Gastrocnemius medialis (tissue), 4 donors: ENCODE results near the gene DPP9. TPM values are rescaled to one million over a fixed set of nuclear protein-coding genes. Genes with fewer than 3 reads are reported as not detected.

Source experiments
- ATAC-seq, 2 donors: fragments of 150-250 bp; one replicate each; pipeline ENCODE4 v1.9.1; 2016
- DNase-seq, 2 donors: peaks; one replicate each; pipeline ENCODE4 v3.0.0-alpha.2; 2019
- H3K27ac ChIP-seq, 4 donors: fragments of 200-600 bp; sonication (generic); 1 replicate in 1 of 4; 2 replicates in 3 of 4; pipeline ENCODE4 v1.5.1; 2016 to 2018; ENCODE audit warnings: mild to moderate bottlenecking in 2 of 4, moderate library complexity in 1 of 4
- H3K27me3 ChIP-seq, 3 donors: fragments of 200-600 bp; sonication (generic) in 2 of 3; 1 replicate in 1 of 3; 2 replicates in 2 of 3; pipeline versions ENCODE4 v1.5.1 to v1.6.0; 2016 to 2019; ENCODE audit warnings: mild to moderate bottlenecking in 1 of 3, moderate library complexity in 1 of 3
- H3K36me3 ChIP-seq, 2 donors: fragments of 200-600 bp; sonication (generic) in 1 of 2; one replicate each; pipeline ENCODE4 v1.5.1; 2017 to 2018
- H3K4me1 ChIP-seq, 2 donors: fragments of 200-600 bp; sonication (generic) in 1 of 2; one replicate each; pipeline ENCODE4 v1.5.1; 2016 to 2017; ENCODE audit warnings: mild to moderate bottlenecking in 2 of 2
- H3K4me3 ChIP-seq, 4 donors: fragments of 200-600 bp; sonication (generic) in 3 of 4; 1 replicate in 1 of 4; 2 replicates in 3 of 4; pipeline ENCODE4 v1.5.1; 2016 to 2019; ENCODE audit warnings: mild to moderate bottlenecking in 2 of 4
- H3K9me3 ChIP-seq, 3 donors: fragments of 200-600 bp; sonication (generic) in 2 of 3; 1 replicate in 1 of 3; 2 replicates in 2 of 3; pipeline ENCODE4 v1.5.1; 2016 to 2019
- POLR2A ChIP-seq, 2 donors: fragments of 450-650 bp; IDR thresholded peaks; one replicate each; pipeline ENCODE4 v1.6.1; 2017; ENCODE audit warnings: antibody characterized with exemption in 2 of 2, mild to moderate bottlenecking in 2 of 2, moderate library complexity in 2 of 2
- in situ Hi-C, 4 donors: fragments of 200-750 bp; cut with MboI; loops; one replicate each; pipeline versions ENCODE4 v1.15.0 to v1.8.0; 2017; ENCODE audit warnings: low sequenced_read_pairs in 4 of 4
- intact Hi-C: fragments of 100-400 bp; cut with DNase I; formaldehyde crosslinking; loops from one replicate; pipeline ENCODE4 v1.15.1; 2023; ENCODE audit warnings: low total_unique reads
- microRNA-seq, 2 donors: library from miRNA; unstranded; fragments of <30 nt; microRNA quantifications; one replicate each; pipeline ENCODE4, GENCODE V29; 2016; ENCODE audit warnings: borderline replicate concordance in 2 of 2
- total RNA-seq, 4 donors: library from RNA; depleted of rRNA; stranded (reverse); fragments of >200 nt; gene quantifications; one replicate each; pipeline versions ENCODE4 v1.1.0 to v1.2.3, GENCODE V29; 2016
- TF ChIP-seq, protein P1 (sequence below), 5 experiments: fragments of 450-650 bp in 3 of 5; fragments of 200-600 bp in 2 of 5; sonication (generic) in 2 of 5; IDR thresholded peaks in 4 of 5; conservative IDR thresholded peaks in 1 of 5; 1 replicate in 4 of 5; 2 replicates in 1 of 5; pipeline ENCODE4 v1.5.1; 2016 to 2019; ENCODE audit warnings: antibody characterized with exemption in 5 of 5, mild to moderate bottlenecking in 3 of 5, moderate library complexity in 3 of 5

The DPP9 gene
- total RNA-seq, 4 donors from 2014 or later: 92.6 to 208 (median 148) TPM

DNA sequence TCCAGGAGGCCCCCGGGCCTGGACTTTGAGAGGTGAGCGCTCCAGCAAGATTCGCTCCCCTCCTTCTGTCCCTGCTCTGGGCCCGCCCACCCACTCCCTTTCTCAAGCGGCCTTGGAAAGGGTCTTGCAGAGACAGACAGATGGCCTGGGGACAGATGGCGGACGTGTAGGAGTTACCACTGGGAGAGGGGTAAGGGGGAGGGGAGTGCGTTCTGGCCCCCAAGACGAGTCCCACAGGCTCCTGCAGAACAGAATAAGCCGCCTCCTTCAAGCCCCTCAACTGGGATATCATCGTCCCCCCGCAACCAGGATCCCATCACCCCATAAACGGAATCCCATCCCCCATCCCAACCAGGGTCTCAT lies 87.9 kb downstream of the DPP9 start:
- Histone ChIP-seq H3K4me1 (peaks cover 26 to 27% of the 10 kb centered on the region in 2 donors), H3K27ac (peak overlapping the region in 1 of 4 donors; percentile 42), H3K4me3 (peak overlapping the region; percentile 52 to 80 (median 58)), H3K9me3 (no peaks in the 10 kb centered on the region), H3K27me3 (no peaks in the 10 kb centered on the region), H3K36me3 (no peaks in the 10 kb centered on the region)
- in situ Hi-C loops: loop anchor here in 1 of 4 donors (10.0 to 25.0 kb wide), 2 partner anchors 61 to 373 kb away; no protein-coding TSS in a partner anchor
- intact Hi-C loops: no loop called here
- DNase-seq: no peak
- no peak for ATAC-seq
- TF ChIP-seq, protein P1, sequence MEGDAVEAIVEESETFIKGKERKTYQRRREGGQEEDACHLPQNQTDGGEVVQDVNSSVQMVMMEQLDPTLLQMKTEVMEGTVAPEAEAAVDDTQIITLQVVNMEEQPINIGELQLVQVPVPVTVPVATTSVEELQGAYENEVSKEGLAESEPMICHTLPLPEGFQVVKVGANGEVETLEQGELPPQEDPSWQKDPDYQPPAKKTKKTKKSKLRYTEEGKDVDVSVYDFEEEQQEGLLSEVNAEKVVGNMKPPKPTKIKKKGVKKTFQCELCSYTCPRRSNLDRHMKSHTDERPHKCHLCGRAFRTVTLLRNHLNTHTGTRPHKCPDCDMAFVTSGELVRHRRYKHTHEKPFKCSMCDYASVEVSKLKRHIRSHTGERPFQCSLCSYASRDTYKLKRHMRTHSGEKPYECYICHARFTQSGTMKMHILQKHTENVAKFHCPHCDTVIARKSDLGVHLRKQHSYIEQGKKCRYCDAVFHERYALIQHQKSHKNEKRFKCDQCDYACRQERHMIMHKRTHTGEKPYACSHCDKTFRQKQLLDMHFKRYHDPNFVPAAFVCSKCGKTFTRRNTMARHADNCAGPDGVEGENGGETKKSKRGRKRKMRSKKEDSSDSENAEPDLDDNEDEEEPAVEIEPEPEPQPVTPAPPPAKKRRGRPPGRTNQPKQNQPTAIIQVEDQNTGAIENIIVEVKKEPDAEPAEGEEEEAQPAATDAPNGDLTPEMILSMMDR (IDR thresholded peaks at IDR 0.05 in 4 of 5, conservative IDR thresholded peaks at IDR 0.05 in 1 of 5): no peak
- TF ChIP-seq POLR2A (IDR thresholded peaks at IDR 0.05): no peak

DNA sequence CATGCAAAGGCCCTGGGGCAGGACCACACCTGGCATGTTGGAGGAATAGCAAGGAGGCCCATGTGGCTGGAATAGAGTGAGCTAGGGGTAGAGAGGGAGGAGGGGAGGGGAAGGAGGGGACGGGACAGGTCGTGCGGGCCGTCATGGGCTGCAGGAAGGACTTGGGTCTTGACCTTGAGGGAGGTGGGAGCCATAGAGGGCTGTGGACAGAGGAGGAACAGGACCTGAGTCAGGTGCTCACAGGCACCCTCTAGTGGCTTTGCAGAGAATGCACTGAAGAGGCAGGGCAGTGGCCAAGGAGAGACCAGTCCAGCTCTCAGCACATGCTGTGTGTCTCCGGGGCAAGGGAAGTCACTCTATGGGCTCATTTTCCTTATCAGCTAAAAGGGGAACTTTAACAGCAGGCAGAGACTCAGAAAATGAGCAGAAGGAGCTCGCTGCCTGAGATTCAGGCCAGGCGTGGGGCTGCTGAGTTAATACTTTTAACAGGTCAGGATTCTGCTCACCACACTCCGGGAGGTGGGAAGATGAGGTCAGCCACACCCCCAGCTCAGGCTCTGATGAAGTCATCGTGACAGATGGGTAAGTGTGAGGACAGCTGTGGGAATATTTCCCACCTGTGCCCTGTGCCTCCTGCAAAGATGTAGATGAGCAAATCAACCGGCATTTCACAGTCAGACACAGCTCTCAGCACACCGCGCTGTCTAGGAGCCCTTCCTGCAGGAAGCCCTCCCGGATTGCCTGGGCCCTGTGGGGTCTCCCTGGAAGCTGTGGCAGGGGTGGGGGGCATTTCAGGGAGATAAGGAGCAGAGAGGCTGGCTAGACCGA lies 90.3 kb downstream of the DPP9 start:
- H3K27ac ChIP-seq: peak overlapping the region in 1 of 4 donors; percentile 27
- peak; percentile 48 to 70 for ATAC-seq
- in situ Hi-C loops: loop anchor here in 2 of 4 donors (5.0 to 25.0 kb wide), 3 partner anchors 56 to 371 kb away; no protein-coding TSS in a partner anchor

More for the DNA sequence above, 90.3 kb downstream of the DPP9 start:
- H3K4me1 ChIP-seq: peaks cover 14% of the 10 kb centered on the region in 2 donors
- H3K36me3 ChIP-seq: no peaks in the 10 kb centered on the region
- intact Hi-C loops: loop anchor here (1.0 kb wide), 1 partner anchor 57 kb away; no protein-coding TSS in a partner anchor
- peak in 1 of 2 donors; percentile 56 for DNase-seq
- no peak overlapping the region for H3K4me3 ChIP-seq
- peaks cover 0 to 2% (median 0%) of the 10 kb centered on the region in 3 donors for H3K27me3 ChIP-seq
- no peaks in the 10 kb centered on the region for H3K9me3 ChIP-seq
- TF ChIP-seq, protein P1 (IDR thresholded peaks at IDR 0.05 in 4 of 5, conservative IDR thresholded peaks at IDR 0.05 in 1 of 5): peak; percentile 41 to 79 (median 70)
- no peak for TF ChIP-seq POLR2A (IDR thresholded peaks at IDR 0.05)

Small RNA genes lying within 50 kb of the gene (microRNA-seq; reads per million reads assigned to microRNA genes)
- gene MIR7-3: 0 to 2.6 reads per million in 2 donors

Other genes with a start within 250 kb of the DPP9 start
- gene PLIN4, start 205.4 kb downstream of the DPP9 start, total RNA-seq: 100 to 1,000 TPM in 3 of 4 donors, 10 to 100 TPM in 1; 79.6 to 282 (median 152) TPM
- 100 to 1,000 TPM in 1 of 4 donors, 10 to 100 TPM in 3; 23.5 to 127 (median 52.9) TPM for gene PLIN5, start 188.6 kb downstream of the DPP9 start, total RNA-seq
- gene LRG1, start 183.8 kb downstream of the DPP9 start, total RNA-seq: 1 to 10 TPM in 1 of 4 donors, under 1 TPM in 2, not detected in 1; 0.15 to 2.7 (median 0.98) TPM
- gene SEMA6B, start 164.2 kb downstream of the DPP9 start, total RNA-seq: 1 to 10 TPM; 1.4 to 3.3 (median 2.6) TPM
- 1 to 10 TPM; 1.3 to 2.9 (median 1.7) TPM for gene TNFAIP8L1, start 84.3 kb downstream of the DPP9 start, total RNA-seq
- 10 to 100 TPM in 2 of 4 donors, 1 to 10 TPM in 2; 8.0 to 12.9 (median 10.1) TPM for gene MYDGF, start 53.5 kb downstream of the DPP9 start, total RNA-seq
- gene FEM1A, start 67.9 kb upstream of the DPP9 start, total RNA-seq: 100 to 1,000 TPM; 246 to 360 (median 300) TPM
- 10 to 100 TPM in 2 of 4 donors, 1 to 10 TPM in 2; 5.9 to 14.0 (median 9.0) TPM for gene TICAM1, start 107.9 kb upstream of the DPP9 start, total RNA-seq
- 100 to 1,000 TPM in 2 of 4 donors, 10 to 100 TPM in 2; 53.9 to 193 (median 92.5) TPM for gene PLIN3, start 143.8 kb upstream of the DPP9 start, total RNA-seq
- gene ARRDC5, start 179.1 kb upstream of the DPP9 start, total RNA-seq: not detected
- under 1 TPM in 3 of 4 donors, not detected in 1; 0.12 to 0.72 (median 0.69) TPM for gene UHRF1, start 185.7 kb upstream of the DPP9 start, total RNA-seq
- gene KDM4B, start 245.3 kb upstream of the DPP9 start, total RNA-seq: 10 to 100 TPM; 40.9 to 61.4 (median 46.4) TPM